DMS114 treated with DMSO at 0.1 percent for 48 hours (cell line): ENCODE results near the gene MEST.
"Not testable (repeated sequence)": the region's sequence is repeated elsewhere in the genome, so short reads cannot be mapped to it uniquely, and the experiment has no call there.

Source experiments
- DNase-seq: peaks from one replicate; lab custom pipeline; 2025; ENCODE audit not compliant: unreplicated experiment; lab: John Stamatoyannopoulos, UW

The MEST gene

GRCh38 chr7:130491841-130492522, at the start of gene MEST:
Gene MEST (plus strand): TSS chr7:130492085. CDS start chr7:130492314, 229 bp downstream.
- DNase-seq: no peak

- DNase-seq: no peak
Observed at GRCh38 chr7:130442601-130443000, 49.3 kb upstream of the MEST start.

GRCh38 chr7:130444234-130444633, 47.7 kb upstream of the MEST start:
- DNase-seq: no peak

- DNase-seq: no peak
Observed at GRCh38 chr7:130444751-130445407, 47.0 kb upstream of the MEST start.

- no peak for DNase-seq
Observed at GRCh38 chr7:130446259-130446658, 45.6 kb upstream of the MEST start.

- not testable (repeated sequence) for DNase-seq
Observed at GRCh38 chr7:130451344-130451743, 40.5 kb upstream of the MEST start.

GRCh38 chr7:130452951-130453350, 38.9 kb upstream of the MEST start:
- no peak for DNase-seq

- no peak for DNase-seq
Observed at GRCh38 chr7:130454959-130455358, 36.9 kb upstream of the MEST start.

GRCh38 chr7:130458257-130458656, 33.6 kb upstream of the MEST start:
- no peak for DNase-seq

GRCh38 chr7:130461272-130461671, 30.6 kb upstream of the MEST start:
- no peak for DNase-seq

- DNase-seq: no peak
Observed at GRCh38 chr7:130463553-130464434, 28.1 kb upstream of the MEST start.

- DNase-seq: no peak
Observed at GRCh38 chr7:130468612-130469011, 23.3 kb upstream of the MEST start.

- no peak for DNase-seq
Observed at GRCh38 chr7:130471974-130472373, 19.9 kb upstream of the MEST start.

GRCh38 chr7:130473289-130473688, 18.6 kb upstream of the MEST start:
- no peak for DNase-seq

- no peak for DNase-seq
Observed at GRCh38 chr7:130473876-130474275, 18.0 kb upstream of the MEST start.

- no peak for DNase-seq
Observed at GRCh38 chr7:130475776-130476175, 16.1 kb upstream of the MEST start.

- no peak for DNase-seq
Observed at GRCh38 chr7:130476297-130477150, 15.4 kb upstream of the MEST start.

- DNase-seq: no peak
Observed at GRCh38 chr7:130478991-130479390, 12.9 kb upstream of the MEST start.

- DNase-seq: no peak
Observed at GRCh38 chr7:130479716-130480400, 12.0 kb upstream of the MEST start.

- DNase-seq: no peak
Observed at GRCh38 chr7:130481898-130482297, 10.0 kb upstream of the MEST start.
